CD4-positive, alpha-beta T cell treated with Interleukin-4 for 4 hours (primary cell): ENCODE measurements around the gene LRMDA.

Experiments
- DNase-seq: peaks from one replicate; pipeline ENCODE4 v3.0.0-alpha.2; 2020

Gene LRMDA

GRCh38 chr10:75425291-75426079 lies 5.9 kb upstream of the LRMDA start:
- no peak for DNase-seq

- no peak for DNase-seq
Observed at GRCh38 chr10:75426880-75427279, 4.5 kb upstream of the LRMDA start.

GRCh38 chr10:75427951-75428350 lies 3.5 kb upstream of the LRMDA start:
- DNase-seq: no peak

- DNase-seq: no peak
Observed at GRCh38 chr10:75428434-75429158, 2.8 kb upstream of the LRMDA start.

- no peak for DNase-seq
Observed at GRCh38 chr10:75429159-75429827, 2.1 kb upstream of the LRMDA start.

GRCh38 chr10:75430000-75430763 lies 1.2 kb upstream of the LRMDA start:
- DNase-seq: peak; percentile 8

- no peak for DNase-seq
Observed at GRCh38 chr10:75432176-75432575, 752 bp downstream of the LRMDA start.

- no peak for DNase-seq
Observed at GRCh38 chr10:75432763-75433162, 1.3 kb downstream of the LRMDA start.

GRCh38 chr10:75433216-75433615 lies 1.8 kb downstream of the LRMDA start:
- no peak for DNase-seq

- no peak for DNase-seq
Observed at GRCh38 chr10:75434291-75434690, 2.9 kb downstream of the LRMDA start.

- DNase-seq: no peak
Observed at GRCh38 chr10:75435291-75435690, 3.9 kb downstream of the LRMDA start.

GRCh38 chr10:75436896-75437295 lies 5.5 kb downstream of the LRMDA start:
- DNase-seq: no peak

- no peak for DNase-seq
Observed at GRCh38 chr10:75437693-75438092, 6.3 kb downstream of the LRMDA start.

- DNase-seq: no peak
Observed at GRCh38 chr10:75438275-75438674, 6.9 kb downstream of the LRMDA start.

- DNase-seq: no peak
Observed at GRCh38 chr10:75439811-75440210, 8.4 kb downstream of the LRMDA start.

- no peak for DNase-seq
Observed at GRCh38 chr10:75440271-75440793, 8.9 kb downstream of the LRMDA start.

GRCh38 chr10:75441196-75441595 lies 9.8 kb downstream of the LRMDA start:
- no peak for DNase-seq

GRCh38 chr10:75441682-75442081 lies 10.3 kb downstream of the LRMDA start:
- DNase-seq: no peak

GRCh38 chr10:75443362-75443761 lies 11.9 kb downstream of the LRMDA start:
- DNase-seq: no peak

GRCh38 chr10:75444781-75445386 lies 13.5 kb downstream of the LRMDA start:
- DNase-seq: no peak

- no peak for DNase-seq
Observed at GRCh38 chr10:75446508-75446907, 15.1 kb downstream of the LRMDA start.

GRCh38 chr10:75448166-75448565 lies 16.7 kb downstream of the LRMDA start:
- no peak for DNase-seq
